GM19023 (cell line): ENCODE data around the gene KIF20B.
"Not testable (repeated sequence)": the region's sequence is repeated elsewhere in the genome, so short reads cannot be mapped to it uniquely, and the experiment has no call there.

Source experiments
- ATAC-seq: cut with Tn5 transposase; IDR thresholded peaks from one replicate; pipeline ENCODE4 v1.9.1; 2021; ENCODE audit warnings: mild to moderate bottlenecking, moderate library complexity; ENCODE audit not compliant: unreplicated experiment

Gene KIF20B

DNA sequence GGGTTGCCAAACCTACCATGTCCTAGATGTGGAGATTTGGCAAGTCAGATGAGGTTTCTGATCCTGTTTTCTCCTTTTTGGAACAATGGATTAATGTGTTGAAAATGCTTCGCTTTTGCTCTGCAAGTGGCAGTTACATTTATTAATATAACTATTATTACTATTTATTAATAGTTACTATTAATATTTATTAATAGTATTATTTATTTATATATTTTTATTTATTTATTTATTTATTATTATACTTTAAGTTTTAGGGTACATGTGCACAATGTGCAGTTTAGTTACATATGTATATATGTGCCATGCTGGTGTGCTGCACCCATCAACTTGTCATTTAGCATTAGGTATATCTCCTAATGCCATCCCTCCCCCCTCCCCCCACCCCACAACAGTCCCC, 62.3 kb downstream of the KIF20B start:
- not testable (repeated sequence) for ATAC-seq

DNA sequence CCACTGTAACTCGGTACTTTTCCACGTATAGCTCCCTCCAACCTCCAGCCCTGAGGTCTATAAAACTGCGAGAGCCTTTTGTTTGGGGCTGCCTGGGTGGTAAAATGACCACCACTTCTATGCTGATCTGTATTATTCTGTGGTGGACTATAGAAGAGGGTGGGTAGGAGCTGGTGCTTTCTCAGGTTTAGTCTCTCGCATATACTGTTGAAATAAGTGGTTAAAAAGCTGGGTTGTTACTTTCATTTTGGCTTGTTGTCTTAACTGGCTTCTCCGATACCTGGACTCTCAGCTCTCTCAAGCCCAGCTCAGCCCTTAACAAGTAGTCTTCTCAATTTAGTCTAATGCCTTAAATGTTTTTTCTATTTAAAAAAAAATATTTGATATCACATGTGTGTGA, 70.3 kb downstream of the KIF20B start:
- ATAC-seq, result no peak

DNA sequence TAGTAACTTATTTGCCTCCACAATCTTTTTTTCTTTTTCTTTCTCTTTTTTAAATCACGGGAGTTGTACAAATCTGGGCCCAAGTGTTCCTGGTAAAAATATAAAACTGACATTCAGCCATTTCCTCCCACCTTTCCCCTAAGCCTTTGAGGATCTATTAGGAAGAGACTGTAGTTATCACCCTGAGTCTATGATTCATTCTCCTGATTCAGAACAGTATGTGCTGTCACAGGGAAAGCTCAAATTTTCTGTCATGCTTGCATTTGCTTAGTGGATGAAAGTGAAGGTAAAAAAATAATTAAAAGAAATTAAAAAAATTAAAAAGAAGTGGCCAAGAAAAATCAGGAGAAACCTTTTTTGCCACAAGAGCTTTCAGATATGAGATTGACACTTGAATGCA, 71.7 kb downstream of the KIF20B start:
- ATAC-seq, result no peak

DNA sequence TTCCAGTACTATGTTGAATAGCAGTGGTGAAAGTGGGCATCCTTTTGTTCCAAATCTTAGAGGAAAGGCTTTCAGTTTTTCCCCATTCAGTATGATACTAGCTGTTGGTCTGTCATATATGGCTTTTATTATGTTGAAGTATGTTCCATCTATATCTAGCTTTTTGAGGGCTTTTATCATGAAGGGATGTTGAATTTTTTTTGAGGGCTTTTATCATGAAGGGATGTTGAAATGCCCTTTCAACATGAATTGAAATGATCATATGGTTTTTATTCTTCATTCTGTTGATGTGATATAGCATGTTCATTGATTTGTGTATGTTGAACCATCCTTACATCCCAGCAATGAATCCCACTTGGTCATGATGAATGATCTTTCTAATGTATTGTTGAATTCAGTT, 75.3 kb downstream of the KIF20B start:
- no peak for ATAC-seq

DNA sequence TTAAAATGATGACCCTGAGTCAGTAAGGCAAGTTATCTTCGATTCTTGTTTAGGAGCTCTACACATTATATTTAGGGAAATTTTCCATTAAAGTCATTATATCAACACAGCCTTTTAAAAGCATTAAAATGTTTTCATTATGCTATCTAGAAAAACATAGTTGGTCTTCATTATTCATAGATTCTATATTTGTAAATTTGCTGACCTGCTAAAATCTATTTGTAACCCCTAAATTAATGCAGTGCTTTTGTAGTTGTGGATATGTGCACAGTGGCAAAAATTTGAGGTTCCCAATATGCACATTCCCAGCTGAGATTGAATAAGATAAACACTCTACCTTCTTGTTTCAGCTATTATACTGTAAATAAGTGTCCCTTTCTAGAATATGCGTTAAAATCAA, 81.1 kb downstream of the KIF20B start:
- no peak for ATAC-seq

DNA sequence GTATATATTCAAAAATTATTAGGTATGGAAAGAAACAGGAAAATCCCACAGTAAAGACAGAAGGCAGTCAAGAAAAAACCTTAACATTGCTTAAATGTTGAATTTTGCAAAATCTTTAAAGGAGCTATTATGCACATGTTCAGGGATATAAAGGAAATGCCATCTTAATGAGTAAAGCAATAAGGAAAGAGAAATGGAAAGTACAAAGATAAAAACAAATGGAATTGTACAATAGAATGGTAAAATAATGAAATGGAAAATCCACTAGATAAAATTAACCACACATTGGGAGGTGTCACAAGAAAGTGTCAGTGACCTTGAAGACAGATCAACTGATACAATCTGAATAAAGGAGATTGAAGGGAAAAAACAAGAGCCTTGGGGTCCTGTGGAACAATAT, 82.0 kb downstream of the KIF20B start:
- ATAC-seq, result no peak

DNA sequence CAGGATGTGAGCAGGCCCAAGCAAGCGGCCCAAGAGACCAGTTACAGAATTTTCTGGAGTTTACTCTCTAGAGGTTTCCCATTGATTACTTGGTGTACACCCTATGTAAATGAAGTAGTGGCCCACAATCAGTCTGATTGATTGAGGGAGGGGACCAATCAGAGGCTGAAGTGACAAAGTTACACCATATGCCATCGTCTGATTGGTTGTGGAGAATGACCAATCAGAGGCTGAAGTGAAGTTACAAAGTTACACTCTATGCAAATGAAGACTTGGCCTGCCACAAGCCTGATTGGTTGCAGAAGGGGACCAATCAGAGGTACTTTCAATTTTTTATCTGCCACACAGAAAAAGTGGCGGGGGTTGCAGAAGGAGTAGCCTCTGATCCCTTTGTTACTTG, 83.7 kb downstream of the KIF20B start:
- no peak for ATAC-seq

DNA sequence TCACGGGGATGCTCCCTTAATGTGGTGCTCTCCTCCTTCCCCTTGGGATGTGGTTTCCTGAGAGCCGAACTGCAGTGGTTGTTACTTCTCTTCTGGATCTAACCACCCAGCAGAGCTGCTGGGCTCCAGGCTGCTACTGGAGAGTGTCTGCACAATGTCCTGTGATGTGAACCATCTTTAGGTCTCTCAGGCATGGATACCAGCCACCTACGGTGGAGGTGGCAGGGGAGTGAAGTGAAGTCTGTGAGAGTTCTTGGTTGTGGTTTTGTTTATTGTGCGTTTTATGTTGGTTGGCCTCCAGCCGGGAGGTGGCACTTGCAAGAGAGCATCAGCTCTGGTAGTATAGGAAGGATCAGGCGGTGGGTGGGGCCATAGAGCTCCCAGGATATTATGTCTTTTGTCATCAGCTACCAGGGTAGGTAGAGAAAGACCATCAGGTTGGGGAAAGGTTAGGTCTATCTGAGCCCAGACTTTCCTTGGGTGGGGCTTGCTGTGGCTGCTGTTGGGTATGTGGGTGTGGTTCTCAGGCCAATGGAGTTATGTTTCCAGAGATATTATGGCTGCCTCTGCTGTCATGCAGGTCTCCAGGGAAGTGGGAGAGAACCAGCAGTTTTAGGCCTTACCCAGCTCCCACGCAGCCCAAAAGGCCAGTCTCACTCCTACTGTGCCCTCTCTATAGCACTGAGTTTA, 87.9 kb downstream of the KIF20B start:
- no peak for ATAC-seq

DNA sequence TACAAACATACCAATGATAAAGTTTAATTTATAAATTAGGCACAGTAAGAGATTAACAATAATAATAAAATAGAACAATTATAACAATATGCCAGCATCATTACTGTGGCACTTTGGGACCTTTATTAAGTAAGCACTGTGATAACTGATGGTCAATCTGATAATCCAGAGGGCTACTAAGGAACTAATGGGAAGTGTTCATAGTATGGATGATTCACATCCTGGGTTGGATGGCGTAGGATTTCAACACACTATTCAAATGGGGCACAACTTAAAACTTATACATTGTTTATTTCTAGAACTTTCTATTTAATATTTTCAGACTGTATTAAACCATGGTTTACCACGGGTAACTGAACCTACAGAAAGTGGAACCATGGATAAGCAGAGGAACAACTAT, 90.8 kb downstream of the KIF20B start:
- no peak for ATAC-seq

DNA sequence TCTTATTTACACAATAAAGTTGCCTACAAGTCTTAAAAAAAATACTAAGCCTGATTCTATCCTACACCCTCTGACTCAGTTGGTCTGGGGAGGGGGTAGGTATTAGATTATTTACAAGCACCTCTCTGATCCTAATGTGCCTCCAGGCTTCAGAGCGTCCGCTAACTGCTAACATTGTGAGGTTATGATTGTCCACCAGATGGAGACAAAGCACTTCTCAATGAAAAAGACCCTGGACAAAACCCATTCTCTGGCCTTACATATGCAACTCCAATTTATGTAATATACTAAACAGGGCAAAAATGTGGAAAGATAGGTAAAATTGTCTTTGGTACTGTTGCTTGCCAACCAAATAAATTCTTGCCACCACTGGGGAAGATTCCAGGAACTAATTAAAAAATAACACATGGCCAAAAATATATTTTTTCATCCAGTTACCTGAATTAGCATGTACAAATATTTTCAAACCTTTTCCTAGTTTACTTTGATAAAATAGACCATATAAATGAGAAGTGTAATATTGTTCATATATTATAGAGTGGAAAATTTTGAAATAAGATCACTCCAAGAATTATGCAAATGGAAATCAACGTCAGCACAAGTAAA, 92.4 kb downstream of the KIF20B start:
- ATAC-seq, result peak; percentile 65

DNA sequence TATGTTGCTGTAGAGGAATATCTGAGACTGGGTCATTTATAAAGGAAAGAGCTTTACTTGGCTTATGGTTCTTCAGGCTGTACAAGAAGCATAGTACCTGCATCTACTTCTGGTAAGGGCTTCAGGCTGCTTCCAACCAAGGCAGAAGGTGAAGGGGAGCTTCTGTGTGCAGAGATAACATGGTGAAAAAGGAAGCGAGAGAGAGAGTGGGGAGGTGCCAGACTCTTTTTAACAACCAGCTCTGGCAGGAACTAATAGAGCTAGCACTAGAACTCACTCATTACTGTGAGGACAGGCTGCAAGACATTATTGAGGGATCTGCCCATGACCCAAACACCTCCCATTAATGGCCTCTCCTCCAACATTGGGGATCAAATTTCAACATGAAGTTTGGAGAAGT, 94.5 kb downstream of the KIF20B start:
- no peak for ATAC-seq

DNA sequence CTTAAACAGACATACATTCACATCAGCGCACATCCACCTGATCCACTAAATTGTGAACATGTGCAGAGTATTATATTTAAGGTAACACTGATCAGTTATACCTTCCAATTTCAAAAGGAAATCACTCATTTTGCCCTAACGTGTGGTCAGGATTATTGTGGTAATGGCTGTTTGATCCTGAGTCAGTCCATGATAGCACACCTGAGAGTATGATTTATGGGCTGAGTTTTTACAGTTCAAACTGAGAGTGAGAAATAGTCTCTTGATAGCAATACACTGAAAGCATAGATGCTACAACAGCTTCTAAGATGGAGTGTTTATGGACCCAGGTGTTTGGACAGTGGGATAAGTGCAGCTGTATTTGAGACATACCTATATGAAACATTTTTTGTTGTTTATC, 96.7 kb downstream of the KIF20B start:
- no peak for ATAC-seq

DNA sequence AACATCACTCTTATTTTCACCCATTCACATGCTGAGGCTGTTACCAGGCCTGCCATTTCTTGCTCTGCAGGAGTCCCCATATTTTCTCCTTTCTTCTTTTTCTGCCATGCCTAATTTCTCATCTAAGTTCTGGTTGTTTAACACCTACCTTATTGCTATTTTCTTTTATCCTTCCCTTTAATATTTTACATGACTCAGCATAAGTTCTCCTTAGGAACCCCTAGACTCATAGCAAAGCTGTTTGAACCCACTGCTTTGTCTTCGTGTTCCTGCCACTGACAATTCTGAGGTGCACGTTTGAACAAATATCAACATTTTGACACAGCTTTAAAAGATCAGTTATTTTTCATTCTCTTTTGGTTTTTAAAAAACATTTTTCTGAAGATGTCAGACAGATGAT, 98.2 kb downstream of the KIF20B start:
- ATAC-seq, result no peak

DNA sequence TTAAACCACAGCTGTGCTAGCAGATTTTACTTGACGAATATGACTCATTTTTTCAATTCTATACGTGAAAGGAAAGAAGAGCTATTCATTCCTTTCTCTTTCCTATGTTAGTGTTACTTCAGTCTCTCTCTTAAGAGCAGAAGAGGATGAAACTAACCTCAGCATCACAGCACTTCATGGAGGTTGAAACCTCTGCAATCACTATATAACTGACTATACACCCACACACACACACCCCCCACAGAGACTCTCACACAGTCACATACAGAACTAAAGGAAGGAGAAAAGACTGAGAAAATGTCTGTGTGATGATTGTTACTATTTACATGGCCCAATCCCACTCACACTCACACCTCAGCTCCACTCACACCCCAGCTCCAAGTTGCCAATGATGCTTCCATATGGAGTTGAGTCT, 104.2 kb downstream of the KIF20B start:
- peak; percentile 87 for ATAC-seq

DNA sequence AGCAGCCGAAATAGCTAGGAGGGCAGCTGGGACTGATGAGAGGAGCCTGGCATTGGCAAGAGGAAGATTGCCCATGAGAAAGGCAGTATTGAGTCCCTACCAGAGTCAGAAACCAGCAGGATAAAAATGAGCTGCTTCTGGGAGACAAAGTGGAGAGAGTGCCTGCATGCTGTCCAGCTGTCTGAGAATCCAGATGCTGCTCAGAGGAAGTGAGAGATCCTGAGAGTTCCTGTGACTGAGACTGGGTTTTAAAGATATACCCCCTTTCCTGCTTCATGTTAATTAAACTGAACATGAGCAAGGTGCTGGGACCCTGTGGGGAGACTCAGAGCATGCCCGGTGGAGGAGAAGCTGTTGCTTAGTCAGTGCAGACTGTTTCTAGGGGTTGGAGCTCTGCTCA, 107.5 kb downstream of the KIF20B start:
- ATAC-seq, result no peak

DNA sequence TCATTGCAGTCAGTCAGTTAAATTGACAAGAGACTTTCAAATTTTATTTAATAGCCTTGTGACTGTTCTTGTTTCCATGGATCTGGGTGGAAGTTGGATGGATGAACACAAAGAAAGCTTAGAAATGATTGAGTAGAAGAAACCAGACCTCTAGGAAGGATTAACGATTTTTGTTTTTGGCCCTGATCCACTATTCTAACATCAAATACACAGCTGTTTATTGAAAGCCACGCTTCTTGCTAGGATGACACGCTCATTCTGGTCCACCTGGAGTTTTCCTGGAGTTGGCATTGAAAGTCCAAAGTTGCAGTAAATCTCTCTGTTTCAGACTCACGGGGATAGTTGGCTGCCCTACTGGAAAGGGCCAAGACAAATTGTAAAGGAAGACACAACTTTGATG, 108.4 kb downstream of the KIF20B start:
- no peak for ATAC-seq

DNA sequence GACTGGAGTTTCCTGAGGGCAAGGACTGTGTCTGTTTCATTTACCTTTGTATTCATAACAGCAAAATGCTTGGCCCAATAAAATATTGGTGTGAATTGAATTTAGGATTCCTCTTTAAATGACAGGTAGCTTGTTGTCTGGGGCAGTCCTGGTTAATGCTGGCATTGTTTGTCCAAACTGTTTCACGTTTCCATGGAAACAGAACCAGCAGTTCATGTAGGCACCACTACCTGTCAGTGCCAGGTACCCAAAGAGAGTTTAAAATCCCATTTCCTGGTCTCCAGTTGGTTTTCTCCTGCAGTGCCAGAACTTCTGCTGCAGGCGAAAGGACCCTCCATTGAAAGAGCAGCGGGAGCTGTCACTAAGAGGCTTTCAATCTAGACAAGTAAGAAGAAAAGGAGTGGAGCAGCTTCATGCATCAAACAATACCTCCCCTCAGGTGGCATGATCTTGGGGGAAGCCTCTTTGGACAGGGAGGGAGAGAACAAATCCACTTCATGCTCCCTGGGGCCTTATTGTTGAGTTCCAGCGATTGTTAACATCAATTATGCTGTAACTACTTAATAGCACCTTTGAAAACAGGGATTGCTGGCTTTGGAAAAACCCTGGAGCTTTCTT, 109.6 kb downstream of the KIF20B start:
- ATAC-seq, result no peak

DNA sequence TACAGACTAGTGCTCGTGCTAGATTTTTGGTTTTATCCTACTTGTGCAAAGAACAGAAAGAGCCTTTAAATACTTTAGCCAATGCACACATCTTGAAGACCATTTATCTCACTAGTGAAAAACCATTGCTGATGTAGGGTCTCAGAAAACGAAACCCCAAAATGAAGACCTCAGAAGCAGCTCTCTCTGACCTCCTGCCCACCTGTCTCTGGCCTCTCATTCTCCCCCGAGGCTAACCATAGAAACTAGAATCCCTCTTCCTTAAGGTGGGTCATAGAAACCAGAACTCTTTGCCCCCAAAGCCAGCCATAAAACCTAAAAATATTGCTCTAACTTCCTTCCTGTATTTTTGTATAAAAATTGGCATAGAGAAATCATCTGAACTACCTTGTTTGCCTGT, 112.2 kb downstream of the KIF20B start:
- ATAC-seq, result no peak

DNA sequence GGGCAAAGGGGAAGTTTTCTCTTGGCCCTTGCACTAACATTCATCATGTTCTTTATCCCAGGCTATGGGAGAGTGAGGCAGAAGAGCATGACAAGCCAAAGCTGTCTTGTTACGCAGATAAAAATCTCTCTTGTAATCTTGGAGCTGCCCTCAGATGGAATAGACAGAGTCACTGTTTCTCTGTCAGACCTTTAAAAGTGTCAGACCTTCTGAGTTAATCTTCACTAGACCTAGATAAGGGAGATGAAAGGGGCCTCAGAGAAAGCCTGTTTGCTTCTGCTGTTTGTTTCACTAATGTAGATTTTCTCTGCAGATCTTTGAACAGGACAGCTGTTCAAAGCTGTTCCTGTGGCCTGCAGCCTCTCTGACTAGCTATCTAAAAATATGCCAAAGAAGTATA, 112.9 kb downstream of the KIF20B start:
- ATAC-seq, result no peak

DNA sequence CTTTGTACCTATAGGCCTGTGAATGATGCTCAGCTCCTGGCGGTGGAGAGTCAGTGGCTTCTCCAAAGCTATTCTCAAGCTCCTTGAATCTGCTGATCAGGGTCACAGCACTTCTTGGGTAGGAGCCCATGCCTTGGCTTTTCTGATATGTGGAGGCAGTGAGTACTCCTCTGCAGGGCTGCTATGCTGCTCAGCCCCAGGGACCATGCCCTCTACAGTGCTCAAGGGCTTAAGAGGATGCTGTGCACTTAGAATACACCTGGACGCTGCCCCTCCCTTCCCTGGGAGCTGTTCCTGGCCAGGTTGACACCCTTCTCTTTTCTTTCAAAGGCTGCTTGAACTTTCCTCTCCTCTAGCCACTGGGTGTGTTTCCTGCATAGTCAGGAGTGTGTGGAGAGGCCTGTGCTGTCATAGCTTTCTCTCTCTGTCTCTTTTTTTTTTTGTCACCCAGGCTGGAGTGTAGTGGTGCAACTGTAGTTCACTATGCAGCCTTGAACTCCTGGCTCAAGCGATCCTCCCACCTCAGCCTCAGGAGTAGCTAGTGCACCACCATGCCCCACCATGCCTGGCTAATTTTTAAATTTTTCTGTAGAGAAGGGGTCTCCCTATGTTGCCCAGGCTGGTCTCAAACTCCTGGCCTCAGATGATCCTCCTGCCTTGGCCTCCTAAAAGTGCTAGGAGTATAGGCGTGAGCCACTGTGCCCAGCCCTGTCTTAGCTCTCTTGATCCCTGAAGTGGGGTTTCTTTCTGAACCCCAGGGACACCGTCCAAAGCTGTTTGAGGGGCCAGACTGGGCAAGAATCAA, 113.9 kb downstream of the KIF20B start:
- ATAC-seq, result no peak

DNA sequence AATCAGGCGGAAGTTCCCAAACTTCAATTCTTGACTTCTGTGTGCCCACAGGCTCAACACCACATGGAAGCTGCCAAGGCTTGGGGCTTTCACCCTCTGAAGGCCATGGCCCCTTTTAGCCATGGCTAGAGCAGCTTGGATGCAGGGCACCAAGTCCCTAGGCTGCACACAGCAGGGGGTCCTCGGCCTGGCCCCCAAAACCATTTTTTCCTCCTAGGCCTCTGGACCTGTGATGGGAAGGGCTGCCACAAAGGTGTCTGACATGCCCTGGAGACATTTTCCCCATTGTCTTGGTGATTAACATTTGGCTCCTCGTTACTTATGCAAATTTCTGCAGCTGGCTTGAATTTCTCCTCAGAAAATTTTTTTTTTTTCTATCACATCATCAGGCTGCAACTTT, 117.6 kb downstream of the KIF20B start:
- ATAC-seq, result not testable (repeated sequence)
